PC-3 (cell line): ENCODE data around the gene PPP4R1.

Experiments
- EZH2 ChIP-seq: fragments of 300-600 bp; sonication (generic); IDR thresholded peaks from one replicate; pipeline ENCODE4 v1.6.1; 2017; ENCODE audit warnings: antibody characterized with exemption, mild to moderate bottlenecking, low read length; ENCODE audit not compliant: unreplicated experiment
- TF ChIP-seq, protein P1 (sequence below): fragments of 300-600 bp; sonication (generic); conservative IDR thresholded peaks from 2 replicates; pipeline ENCODE4 v1.5.1; 2017; ENCODE audit warnings: antibody characterized with exemption, low read depth, mild to moderate bottlenecking, low read length

DNA sequence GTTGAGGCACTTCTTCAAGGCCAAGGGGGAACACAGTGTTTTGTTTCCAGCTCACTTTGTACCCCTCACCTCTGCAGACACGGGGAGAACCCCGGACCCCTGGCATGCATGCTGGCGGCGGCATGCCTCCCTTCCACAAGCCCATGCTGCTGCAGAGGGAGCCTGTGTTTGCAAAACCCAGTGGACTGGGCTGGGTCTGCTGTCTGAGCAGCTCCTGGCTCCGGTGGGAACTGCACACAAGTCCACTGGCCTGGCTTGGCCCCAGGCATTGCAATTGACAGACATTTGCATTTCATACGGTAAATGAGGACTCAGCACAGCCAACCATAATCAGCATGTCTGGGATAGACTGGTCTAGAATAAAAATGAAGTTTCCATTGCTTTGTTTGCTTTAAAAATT is 76.7 kb downstream of the PPP4R1 start:
- TF ChIP-seq, protein P1, sequence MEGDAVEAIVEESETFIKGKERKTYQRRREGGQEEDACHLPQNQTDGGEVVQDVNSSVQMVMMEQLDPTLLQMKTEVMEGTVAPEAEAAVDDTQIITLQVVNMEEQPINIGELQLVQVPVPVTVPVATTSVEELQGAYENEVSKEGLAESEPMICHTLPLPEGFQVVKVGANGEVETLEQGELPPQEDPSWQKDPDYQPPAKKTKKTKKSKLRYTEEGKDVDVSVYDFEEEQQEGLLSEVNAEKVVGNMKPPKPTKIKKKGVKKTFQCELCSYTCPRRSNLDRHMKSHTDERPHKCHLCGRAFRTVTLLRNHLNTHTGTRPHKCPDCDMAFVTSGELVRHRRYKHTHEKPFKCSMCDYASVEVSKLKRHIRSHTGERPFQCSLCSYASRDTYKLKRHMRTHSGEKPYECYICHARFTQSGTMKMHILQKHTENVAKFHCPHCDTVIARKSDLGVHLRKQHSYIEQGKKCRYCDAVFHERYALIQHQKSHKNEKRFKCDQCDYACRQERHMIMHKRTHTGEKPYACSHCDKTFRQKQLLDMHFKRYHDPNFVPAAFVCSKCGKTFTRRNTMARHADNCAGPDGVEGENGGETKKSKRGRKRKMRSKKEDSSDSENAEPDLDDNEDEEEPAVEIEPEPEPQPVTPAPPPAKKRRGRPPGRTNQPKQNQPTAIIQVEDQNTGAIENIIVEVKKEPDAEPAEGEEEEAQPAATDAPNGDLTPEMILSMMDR: no peak
- no peak for TF ChIP-seq EZH2
